ENCODE data around the gene CCNY. TPM values are rescaled to one million over a fixed set of nuclear protein-coding genes. Genes with fewer than 3 reads are reported as not detected.

CCNY gene
- total and polyA plus RNA-seq, 2 experiments from 2014 or later = 51.5 to 55.8 TPM

DNA sequence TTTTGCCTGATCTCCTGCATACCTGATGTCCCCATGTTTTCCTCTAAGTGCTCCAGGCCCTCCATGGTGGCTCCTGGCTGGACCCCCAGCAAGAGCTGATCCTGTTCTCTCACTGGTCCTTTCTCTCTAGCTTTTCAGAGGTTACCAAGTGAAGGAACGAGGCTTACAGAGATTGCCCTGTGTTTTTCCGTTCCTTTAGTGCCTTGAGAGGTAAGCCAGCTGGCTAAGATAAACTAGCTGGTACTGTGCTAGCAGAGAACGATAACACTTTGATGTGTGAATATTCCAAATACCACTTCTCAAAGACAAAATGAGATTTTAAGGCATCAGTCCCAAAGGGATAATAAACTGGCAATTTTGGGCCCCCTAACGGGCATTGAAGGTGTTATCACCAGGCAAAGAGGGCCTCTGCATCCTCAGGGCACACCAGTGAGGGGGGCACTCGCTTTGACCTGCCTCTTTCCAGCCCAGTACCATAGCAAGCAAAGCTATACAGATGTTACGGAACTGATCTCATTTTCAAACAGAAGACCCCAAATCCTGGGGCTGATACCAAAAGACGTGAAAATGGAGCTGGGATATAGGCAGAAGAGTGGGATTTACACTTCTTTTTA, 8.4 kb upstream of the CCNY start:
- H3K79me2 ChIP-seq = peaks cover 69% of the 10 kb centered on the region

DNA sequence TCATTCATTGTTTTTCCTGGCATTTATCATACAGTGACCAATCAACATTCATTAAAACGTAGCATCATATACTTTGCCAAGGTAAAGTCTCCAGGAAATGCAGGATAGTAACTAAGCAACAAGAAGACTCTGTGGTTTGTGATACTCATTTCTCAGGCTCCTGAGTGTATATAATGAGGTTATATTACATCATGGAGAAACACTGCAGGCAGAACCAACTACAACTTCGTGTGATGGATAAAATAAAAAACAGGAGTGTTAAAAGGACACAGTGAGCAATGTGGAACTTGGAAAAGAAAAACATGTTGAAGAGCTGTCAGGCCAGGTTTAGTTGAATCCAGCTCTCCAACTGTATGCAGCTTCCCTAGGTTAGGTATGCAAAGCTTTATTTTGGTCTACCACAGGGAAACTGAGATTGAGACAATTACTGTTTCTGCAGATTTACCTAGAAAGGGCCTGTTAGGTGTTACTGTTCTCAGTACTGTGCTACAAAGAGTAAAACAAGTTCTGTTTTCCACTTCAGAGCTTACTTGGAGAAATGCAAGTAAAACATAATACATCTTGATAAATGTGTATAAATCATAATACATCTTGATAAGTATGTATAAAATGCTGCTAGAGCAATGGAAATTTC, 7.8 kb upstream of the CCNY start:
- Histone ChIP-seq H3K9me3 (ENCODE audit: low read depth) (no peaks in the 10 kb centered on the region), H3K9me2 (replicated peaks; ENCODE audit: insufficient read depth) (no peaks in the 10 kb centered on the region), H2AFZ (no peak overlapping the region), H4K20me1 (ENCODE audit: insufficient read depth, poor library complexity, severe bottlenecking) (no peaks in the 10 kb centered on the region), H3K4me1 (ENCODE audit: insufficient read depth) (peaks cover 13% of the 10 kb centered on the region), H3K79me2 (peaks cover 70% of the 10 kb centered on the region), H3K4me2 (no peak overlapping the region), H3K4me3 (no peak overlapping the region), H3K36me3 (replicated peaks; ENCODE audit: insufficient read depth, low read depth) (no peaks in the 10 kb centered on the region), H3K27me3 (no peaks in the 10 kb centered on the region), H3K27ac (no peak overlapping the region)
- DNase-seq (ENCODE audit: low spot score) = no peak
- 79% methylated on average over 2 of the region's 2 CpGs for WGBS (ENCODE audit: low lambda C conversion rate, missing lambda C conversion rate)
- no peak for TF ChIP-seq EZH2 (IDR thresholded peaks at IDR 0.05; ENCODE audit: borderline replicate concordance)
- no peak for TF ChIP-seq EZH2phosphoT487 (IDR thresholded peaks at IDR 0.05; ENCODE audit: low read depth, severe bottlenecking, unreplicated experiment)
- TF ChIP-seq, protein P1, sequence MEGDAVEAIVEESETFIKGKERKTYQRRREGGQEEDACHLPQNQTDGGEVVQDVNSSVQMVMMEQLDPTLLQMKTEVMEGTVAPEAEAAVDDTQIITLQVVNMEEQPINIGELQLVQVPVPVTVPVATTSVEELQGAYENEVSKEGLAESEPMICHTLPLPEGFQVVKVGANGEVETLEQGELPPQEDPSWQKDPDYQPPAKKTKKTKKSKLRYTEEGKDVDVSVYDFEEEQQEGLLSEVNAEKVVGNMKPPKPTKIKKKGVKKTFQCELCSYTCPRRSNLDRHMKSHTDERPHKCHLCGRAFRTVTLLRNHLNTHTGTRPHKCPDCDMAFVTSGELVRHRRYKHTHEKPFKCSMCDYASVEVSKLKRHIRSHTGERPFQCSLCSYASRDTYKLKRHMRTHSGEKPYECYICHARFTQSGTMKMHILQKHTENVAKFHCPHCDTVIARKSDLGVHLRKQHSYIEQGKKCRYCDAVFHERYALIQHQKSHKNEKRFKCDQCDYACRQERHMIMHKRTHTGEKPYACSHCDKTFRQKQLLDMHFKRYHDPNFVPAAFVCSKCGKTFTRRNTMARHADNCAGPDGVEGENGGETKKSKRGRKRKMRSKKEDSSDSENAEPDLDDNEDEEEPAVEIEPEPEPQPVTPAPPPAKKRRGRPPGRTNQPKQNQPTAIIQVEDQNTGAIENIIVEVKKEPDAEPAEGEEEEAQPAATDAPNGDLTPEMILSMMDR (IDR thresholded peaks at IDR 0.05; ENCODE audit: poor library complexity) = no peak

More for the DNA sequence above, 8.4 kb upstream of the CCNY start:
- no peak overlapping the region for H3K27ac ChIP-seq
- WGBS (ENCODE audit: low lambda C conversion rate, missing lambda C conversion rate) = 84% methylated on average over 7 of the region's 7 CpGs
- no peak overlapping the region for H3K4me3 ChIP-seq
- H3K9me3 ChIP-seq (ENCODE audit: low read depth) = no peaks in the 10 kb centered on the region
- no peak overlapping the region for H3K4me2 ChIP-seq
- no peaks in the 10 kb centered on the region for H4K20me1 ChIP-seq (ENCODE audit: insufficient read depth, poor library complexity, severe bottlenecking)
- TF ChIP-seq EZH2phosphoT487 (IDR thresholded peaks at IDR 0.05; ENCODE audit: low read depth, severe bottlenecking, unreplicated experiment) = no peak
- TF ChIP-seq, protein P1 (IDR thresholded peaks at IDR 0.05; ENCODE audit: poor library complexity) = no peak
- TF ChIP-seq EZH2 (IDR thresholded peaks at IDR 0.05; ENCODE audit: borderline replicate concordance) = no peak
- no peaks in the 10 kb centered on the region for H3K9me2 ChIP-seq (replicated peaks; ENCODE audit: insufficient read depth)
- H2AFZ ChIP-seq = no peak overlapping the region
- no peaks in the 10 kb centered on the region for H3K27me3 ChIP-seq
- no peaks in the 10 kb centered on the region for H3K36me3 ChIP-seq (replicated peaks; ENCODE audit: insufficient read depth, low read depth)
- DNase-seq (ENCODE audit: low spot score) = no peak
- peaks cover 13% of the 10 kb centered on the region for H3K4me1 ChIP-seq (ENCODE audit: insufficient read depth)

DNA sequence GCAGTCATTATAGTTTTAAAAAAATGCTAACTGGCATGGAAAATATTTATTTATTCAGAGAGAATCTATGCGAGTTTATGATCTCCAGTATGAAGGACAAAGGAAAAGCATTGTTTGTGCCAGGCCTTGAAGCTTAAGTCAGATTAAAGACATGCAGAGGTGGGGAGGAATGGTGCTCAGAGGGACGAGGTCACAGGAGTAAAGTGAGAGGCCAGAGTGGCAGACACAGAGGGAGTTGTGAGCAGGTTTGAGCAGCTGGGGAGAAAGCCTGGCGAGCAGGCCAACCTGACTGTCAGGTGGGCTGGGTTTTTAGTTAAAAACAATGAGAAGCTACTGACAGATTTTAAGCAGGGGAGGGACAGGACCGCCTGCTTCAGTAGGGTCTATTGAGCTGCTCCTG, 6.8 kb upstream of the CCNY start:
- H3K9me3 ChIP-seq (ENCODE audit: low read depth) = no peaks in the 10 kb centered on the region
- no peaks in the 10 kb centered on the region for H3K9me2 ChIP-seq (replicated peaks; ENCODE audit: insufficient read depth)
- H3K4me3 ChIP-seq = no peak overlapping the region
- peaks cover 75% of the 10 kb centered on the region for H3K79me2 ChIP-seq
- H3K4me2 ChIP-seq = no peak overlapping the region
- H3K27me3 ChIP-seq = no peaks in the 10 kb centered on the region
- no peaks in the 10 kb centered on the region for H3K36me3 ChIP-seq (replicated peaks; ENCODE audit: insufficient read depth, low read depth)
- H4K20me1 ChIP-seq (ENCODE audit: insufficient read depth, poor library complexity, severe bottlenecking) = peaks cover 5% of the 10 kb centered on the region
- no peak for TF ChIP-seq EZH2 (IDR thresholded peaks at IDR 0.05; ENCODE audit: borderline replicate concordance)
- TF ChIP-seq, protein P1 (IDR thresholded peaks at IDR 0.05; ENCODE audit: poor library complexity) = no peak
- TF ChIP-seq EZH2phosphoT487 (IDR thresholded peaks at IDR 0.05; ENCODE audit: low read depth, severe bottlenecking, unreplicated experiment) = no peak
- WGBS (ENCODE audit: low lambda C conversion rate, missing lambda C conversion rate) = 71% methylated on average over 4 of the region's 4 CpGs
- DNase-seq (ENCODE audit: low spot score) = no peak
- H3K4me1 ChIP-seq (ENCODE audit: insufficient read depth) = peaks cover 20% of the 10 kb centered on the region
- H3K27ac ChIP-seq = no peak overlapping the region
- H2AFZ ChIP-seq = no peak overlapping the region

Measured in hepatocyte (in vitro differentiated cells).